KMS-11 (cell line): ENCODE results near the gene CDKL5.
"Not testable (repeated sequence)": the region's sequence is repeated elsewhere in the genome, so short reads cannot be mapped to it uniquely, and the experiment has no call there.

Experiments
- H2AFZ ChIP-seq: fragments of 200-600 bp; sonication (generic); 2 replicates; pipeline ENCODE4 v1.6.1; 2016; ENCODE audit warnings: antibody characterized with exemption, mixed run types, low read depth
- H3K27ac ChIP-seq: fragments of 200-600 bp; sonication (generic); 2 replicates; pipeline ENCODE4 v1.6.1; 2016; ENCODE audit warnings: mild to moderate bottlenecking, mixed run types
- H3K27me3 ChIP-seq: fragments of 200-600 bp; sonication (generic); 2 replicates; pipeline ENCODE4 v1.6.1; 2017; ENCODE audit warnings: mild to moderate bottlenecking, low read depth, mixed run types, moderate library complexity; ENCODE audit not compliant: insufficient read depth
- H3K36me3 ChIP-seq: fragments of 200-600 bp; sonication (generic); 2 replicates; pipeline ENCODE4 v1.6.1; 2017; ENCODE audit warnings: mild to moderate bottlenecking, mixed run types; ENCODE audit not compliant: insufficient read depth
- H3K4me1 ChIP-seq: fragments of 200-600 bp; sonication (generic); 2 replicates; pipeline ENCODE4 v1.6.1; 2016; ENCODE audit warnings: mild to moderate bottlenecking, low read depth, mixed run types; ENCODE audit not compliant: poor library complexity, severe bottlenecking
- H3K4me2 ChIP-seq: fragments of 200-600 bp; sonication (generic); 2 replicates; pipeline ENCODE4 v1.7.0; 2016; ENCODE audit warnings: mild to moderate bottlenecking, mixed run types
- H3K4me3 ChIP-seq: fragments of 200-600 bp; sonication (generic); IDR thresholded peaks from 2 replicates; pipeline ENCODE4 v1.6.1; 2017; ENCODE audit warnings: low read depth, low read length, mixed read lengths; ENCODE audit not compliant: insufficient read depth
- H3K79me2 ChIP-seq: fragments of 200-600 bp; sonication (generic); 2 replicates; pipeline ENCODE4 v1.6.1; 2016; ENCODE audit warnings: low read depth, mixed run types; ENCODE audit not compliant: insufficient read depth
- H3K9ac ChIP-seq: fragments of 200-600 bp; sonication (generic); 2 replicates; pipeline ENCODE4 v1.6.1; 2016; ENCODE audit warnings: mild to moderate bottlenecking, mixed run types
- H4K20me1 ChIP-seq: fragments of 200-600 bp; sonication (generic); 2 replicates; pipeline ENCODE4 v1.6.1; 2016; ENCODE audit warnings: mild to moderate bottlenecking, mixed run types; ENCODE audit not compliant: insufficient read depth
- TF ChIP-seq, protein P1 (sequence below): fragments of 200-600 bp; sonication (generic); conservative IDR thresholded peaks from 2 replicates; pipeline ENCODE4 v1.6.1; 2017; ENCODE audit warnings: low read depth, mild to moderate bottlenecking, antibody characterized with exemption, low read length, moderate library complexity, mixed read lengths

CDKL5 gene

DNA sequence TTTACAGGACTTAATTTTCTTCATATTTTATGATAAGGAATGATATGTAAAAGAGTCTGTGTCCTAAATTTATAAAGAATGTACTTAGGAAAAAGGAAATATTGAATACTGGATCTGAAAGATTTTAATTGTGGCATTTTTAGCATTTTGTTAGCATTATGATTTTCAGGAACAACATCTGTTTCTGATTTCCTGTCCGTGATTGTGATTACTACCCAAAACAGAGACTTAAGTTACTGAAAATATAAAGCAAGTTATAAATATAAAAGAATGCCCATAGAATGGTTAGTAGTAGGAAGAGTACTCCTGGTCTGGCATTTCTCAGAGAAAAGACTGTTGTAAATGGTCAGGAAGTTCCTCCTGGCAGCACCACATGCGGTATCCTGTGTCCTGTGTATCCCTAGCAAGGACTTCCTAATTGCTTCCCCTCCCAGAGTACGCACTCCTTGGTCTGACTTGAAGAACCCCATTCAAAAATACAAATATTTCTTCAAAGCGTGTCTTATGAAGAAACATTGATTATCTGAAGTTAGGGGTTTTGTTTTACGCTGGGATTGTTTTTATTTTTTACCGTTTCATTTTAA is 157.6 kb downstream of the CDKL5 start:
- H3K27me3 ChIP-seq: no peaks in the 10 kb centered on the region
- no peaks in the 10 kb centered on the region for H3K4me1 ChIP-seq
- H3K4me2 ChIP-seq: no peak overlapping the region

DNA sequence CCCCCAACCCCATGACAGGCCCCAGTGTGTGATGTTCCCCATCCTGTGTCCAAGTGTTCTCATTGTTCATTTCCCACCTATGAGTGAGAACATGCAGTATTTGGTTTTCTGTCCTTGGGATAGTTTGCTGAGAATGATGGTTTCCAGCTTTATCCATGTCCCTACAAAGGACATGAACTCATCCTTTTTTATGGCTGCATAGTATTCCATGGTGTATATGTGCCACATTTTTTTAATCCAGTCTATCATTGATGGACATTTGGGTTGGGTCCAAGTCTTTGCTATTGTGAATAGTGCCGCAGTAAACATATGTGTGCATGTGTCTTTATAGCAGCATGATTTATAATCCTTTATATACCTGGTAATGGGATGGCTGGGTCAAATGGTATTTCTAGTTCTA is 163.9 kb downstream of the CDKL5 start:
- H3K36me3 ChIP-seq, H4K20me1 ChIP-seq, H3K27ac ChIP-seq, H3K4me2 ChIP-seq, H3K9ac ChIP-seq, H3K27me3 ChIP-seq, H3K4me3 ChIP-seq, H3K79me2 ChIP-seq, H2AFZ ChIP-seq, H3K4me1 ChIP-seq: not testable (repeated sequence)

More for the DNA sequence above, 157.6 kb downstream of the CDKL5 start:
- H4K20me1 ChIP-seq: no peaks in the 10 kb centered on the region
- TF ChIP-seq, protein P1, sequence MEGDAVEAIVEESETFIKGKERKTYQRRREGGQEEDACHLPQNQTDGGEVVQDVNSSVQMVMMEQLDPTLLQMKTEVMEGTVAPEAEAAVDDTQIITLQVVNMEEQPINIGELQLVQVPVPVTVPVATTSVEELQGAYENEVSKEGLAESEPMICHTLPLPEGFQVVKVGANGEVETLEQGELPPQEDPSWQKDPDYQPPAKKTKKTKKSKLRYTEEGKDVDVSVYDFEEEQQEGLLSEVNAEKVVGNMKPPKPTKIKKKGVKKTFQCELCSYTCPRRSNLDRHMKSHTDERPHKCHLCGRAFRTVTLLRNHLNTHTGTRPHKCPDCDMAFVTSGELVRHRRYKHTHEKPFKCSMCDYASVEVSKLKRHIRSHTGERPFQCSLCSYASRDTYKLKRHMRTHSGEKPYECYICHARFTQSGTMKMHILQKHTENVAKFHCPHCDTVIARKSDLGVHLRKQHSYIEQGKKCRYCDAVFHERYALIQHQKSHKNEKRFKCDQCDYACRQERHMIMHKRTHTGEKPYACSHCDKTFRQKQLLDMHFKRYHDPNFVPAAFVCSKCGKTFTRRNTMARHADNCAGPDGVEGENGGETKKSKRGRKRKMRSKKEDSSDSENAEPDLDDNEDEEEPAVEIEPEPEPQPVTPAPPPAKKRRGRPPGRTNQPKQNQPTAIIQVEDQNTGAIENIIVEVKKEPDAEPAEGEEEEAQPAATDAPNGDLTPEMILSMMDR: no peak
- no peaks in the 10 kb centered on the region for H3K79me2 ChIP-seq
- no peak overlapping the region for H3K27ac ChIP-seq
- no peaks in the 10 kb centered on the region for H3K36me3 ChIP-seq
- H3K4me3 ChIP-seq: no peak overlapping the region
- no peak overlapping the region for H2AFZ ChIP-seq
- no peak overlapping the region for H3K9ac ChIP-seq

DNA sequence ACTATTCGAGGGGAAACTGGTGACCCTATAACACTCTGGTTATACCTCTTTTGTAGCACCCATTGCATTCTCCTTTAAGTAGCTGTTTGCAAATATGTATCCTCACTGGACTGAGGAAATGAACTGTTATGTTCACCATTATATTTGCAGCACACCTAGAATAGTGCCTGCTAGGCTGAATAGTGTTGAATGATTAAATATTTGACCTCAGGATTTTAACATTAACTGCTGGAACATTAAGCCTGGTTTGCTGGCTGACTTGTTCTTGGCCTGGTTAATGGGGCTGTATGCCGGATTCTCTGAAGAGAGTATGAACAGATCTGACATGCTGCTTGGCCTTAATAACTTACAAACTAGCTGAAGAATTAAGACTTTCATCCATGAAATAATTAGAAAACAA is 166.4 kb downstream of the CDKL5 start:
- H3K9ac ChIP-seq: no peak overlapping the region
- H3K4me2 ChIP-seq: no peak overlapping the region
- TF ChIP-seq, protein P1: no peak
- H3K27me3 ChIP-seq: no peaks in the 10 kb centered on the region
- H4K20me1 ChIP-seq: no peaks in the 10 kb centered on the region
- H2AFZ ChIP-seq: no peak overlapping the region
- no peaks in the 10 kb centered on the region for H3K4me1 ChIP-seq
- H3K79me2 ChIP-seq: no peaks in the 10 kb centered on the region
- no peaks in the 10 kb centered on the region for H3K36me3 ChIP-seq
- no peak overlapping the region for H3K4me3 ChIP-seq
- no peak overlapping the region for H3K27ac ChIP-seq

DNA sequence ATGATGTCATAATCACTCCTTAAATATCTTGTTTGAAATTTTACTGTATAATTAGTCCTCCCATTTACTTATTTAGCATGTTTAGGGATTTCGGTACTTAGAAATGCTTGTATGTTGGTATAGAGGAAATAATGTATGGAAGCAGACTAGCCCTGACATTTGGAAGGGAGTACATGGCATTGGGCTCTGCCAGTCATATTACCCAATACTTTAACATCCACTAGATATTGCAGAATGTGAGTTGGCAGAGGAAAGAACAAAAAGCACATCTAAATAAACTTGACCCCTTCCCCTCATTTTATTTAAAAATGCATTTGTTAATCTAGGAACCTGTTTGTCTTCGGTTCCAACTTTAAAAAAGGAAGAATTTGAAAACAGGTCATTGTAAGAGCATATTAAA is 168.7 kb downstream of the CDKL5 start:
- H3K4me3 ChIP-seq: no peak overlapping the region
- TF ChIP-seq, protein P1: no peak
- H3K79me2 ChIP-seq: no peaks in the 10 kb centered on the region
- no peak overlapping the region for H3K9ac ChIP-seq
- H3K27me3 ChIP-seq: no peaks in the 10 kb centered on the region
- no peaks in the 10 kb centered on the region for H3K4me1 ChIP-seq
- no peaks in the 10 kb centered on the region for H3K36me3 ChIP-seq
- H4K20me1 ChIP-seq: no peaks in the 10 kb centered on the region
- H2AFZ ChIP-seq: no peak overlapping the region
- no peak overlapping the region for H3K27ac ChIP-seq
- no peak overlapping the region for H3K4me2 ChIP-seq

DNA sequence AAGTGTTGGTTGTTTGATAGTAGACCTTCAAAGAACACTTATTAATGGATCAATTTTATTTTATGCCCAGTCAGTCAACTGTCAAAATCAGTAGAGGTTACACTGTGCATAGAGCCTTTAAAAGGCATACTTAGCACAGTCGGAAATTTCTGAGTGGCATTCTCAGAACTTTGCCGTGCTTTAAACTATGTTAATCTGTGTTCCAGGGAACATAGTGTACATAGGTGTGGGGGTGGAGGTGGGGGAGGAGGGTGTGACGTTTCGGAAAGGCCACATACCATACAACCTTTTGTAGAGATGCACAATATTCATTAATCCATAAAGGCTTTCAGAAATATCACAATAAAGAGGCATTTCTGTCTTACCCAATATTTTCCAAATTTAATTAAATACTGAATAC is 170.7 kb downstream of the CDKL5 start:
- no peaks in the 10 kb centered on the region for H3K36me3 ChIP-seq
- no peak overlapping the region for H3K9ac ChIP-seq
- no peak overlapping the region for H3K4me2 ChIP-seq
- no peaks in the 10 kb centered on the region for H3K4me1 ChIP-seq
- TF ChIP-seq, protein P1: no peak
- no peak overlapping the region for H2AFZ ChIP-seq
- H3K27me3 ChIP-seq: no peaks in the 10 kb centered on the region
- H4K20me1 ChIP-seq: no peaks in the 10 kb centered on the region
- H3K27ac ChIP-seq: no peak overlapping the region
- no peaks in the 10 kb centered on the region for H3K79me2 ChIP-seq
- H3K4me3 ChIP-seq: no peak overlapping the region
